GM21529 (cell line): ENCODE results near the gene DOCK1.

Experiments used
- ATAC-seq: cut with Tn5 transposase; IDR thresholded peaks from one replicate; pipeline ENCODE4 v1.9.1; 2021; ENCODE audit not compliant: unreplicated experiment

The DOCK1 gene

GRCh38 chr10:127434006-127434405, 528.8 kb downstream of the DOCK1 start:
- ATAC-seq, result no peak

GRCh38 chr10:127435246-127435645, 530.0 kb downstream of the DOCK1 start:
- no peak for ATAC-seq

- no peak for ATAC-seq
Measured at GRCh38 chr10:127440371-127440770, 535.1 kb downstream of the DOCK1 start.

GRCh38 chr10:127441350-127442219, 536.4 kb downstream of the DOCK1 start:
- ATAC-seq, result no peak

GRCh38 chr10:127442220-127442525, 536.9 kb downstream of the DOCK1 start:
- ATAC-seq, result no peak

- ATAC-seq, result no peak
Measured at GRCh38 chr10:127444155-127444554, 538.9 kb downstream of the DOCK1 start.

- ATAC-seq, result no peak
Measured at GRCh38 chr10:127447197-127447596, 542.0 kb downstream of the DOCK1 start.

- ATAC-seq, result no peak
Measured at GRCh38 chr10:127449490-127449889, 544.3 kb downstream of the DOCK1 start.

- ATAC-seq, result no peak
Measured at GRCh38 chr10:127450644-127451043, 545.4 kb downstream of the DOCK1 start.

- ATAC-seq, result no peak
Measured at GRCh38 chr10:127451628-127452027, 546.4 kb downstream of the DOCK1 start.

- no peak for ATAC-seq
Measured at GRCh38 chr10:127452568-127452967, 547.3 kb downstream of the DOCK1 start.

- ATAC-seq, result no peak
Measured at GRCh38 chr10:127453706-127454105, 548.5 kb downstream of the DOCK1 start.

- no peak for ATAC-seq
Measured at GRCh38 chr10:127456122-127456521, 550.9 kb downstream of the DOCK1 start.

GRCh38 chr10:127458016-127458810, 553.0 kb downstream of the DOCK1 start:
- ATAC-seq, result no peak

GRCh38 chr10:127458829-127459228, 553.6 kb downstream of the DOCK1 start:
- no peak for ATAC-seq

- no peak for ATAC-seq
Measured at GRCh38 chr10:127459918-127460317, 554.7 kb downstream of the DOCK1 start.

GRCh38 chr10:127462643-127463295, 557.5 kb downstream of the DOCK1 start:
- ATAC-seq, result no peak

GRCh38 chr10:127463548-127463947, 558.3 kb downstream of the DOCK1 start:
- no peak for ATAC-seq

- ATAC-seq, result no peak
Measured at GRCh38 chr10:127464561-127464960, 559.3 kb downstream of the DOCK1 start.

GRCh38 chr10:127467811-127468210, 562.6 kb downstream of the DOCK1 start:
- ATAC-seq, result no peak

- ATAC-seq, result no peak
Measured at GRCh38 chr10:127468632-127469031, 563.4 kb downstream of the DOCK1 start.

GRCh38 chr10:127470911-127471310, 565.7 kb downstream of the DOCK1 start:
- ATAC-seq, result no peak
